ENCODE results near the gene FAT1.

DNA sequence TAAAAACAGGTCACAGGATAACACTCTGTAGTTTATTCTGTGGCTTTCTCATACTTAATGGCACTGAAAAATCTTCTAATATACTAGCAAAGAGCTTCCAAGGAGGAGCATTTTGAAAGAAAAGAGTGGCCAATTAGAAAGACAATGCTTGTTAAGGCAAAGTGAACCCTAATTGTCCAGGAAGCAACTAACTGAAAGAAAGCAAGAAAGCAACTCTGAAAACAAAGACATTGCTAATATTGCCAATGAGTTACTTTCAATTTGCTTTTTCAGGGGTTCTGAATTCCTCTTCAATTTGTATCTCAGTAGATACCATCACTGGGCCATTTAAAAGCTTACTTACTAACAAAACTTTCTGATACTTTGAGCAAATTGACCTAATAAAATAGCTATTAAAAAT is 89.8 kb downstream of the FAT1 start:
- no peak for TF ChIP-seq POLR2A (IDR thresholded peaks at IDR 0.05)
- no peak for TF ChIP-seq POLR2AphosphoS5 (IDR thresholded peaks at IDR 0.05)
- TF ChIP-seq CTCF (IDR thresholded peaks at IDR 0.05): no peak

All from suprapubic skin (tissue), 4 donors.